AG10803 (cell line): ENCODE results near the gene MAST2.
A peak's percentile ranks its signal among the peaks of the same experiment; 100 is the strongest.

ENCODE experiments used
- DNase-seq: peaks from one replicate; pipeline ENCODE4 v3.0.0; 2010; ENCODE audit warnings: low read depth
- H3K4me3 ChIP-seq: 2 replicates; pipeline ENCODE4 v1.5.1; 2011; ENCODE audit warnings: mild to moderate bottlenecking, low read length, control low read depth
- CTCF ChIP-seq: conservative IDR thresholded peaks from 2 replicates; pipeline ENCODE4 v1.5.1; 2011; ENCODE audit warnings: mild to moderate bottlenecking, low read length, control low read depth, inconsistent platforms

The MAST2 gene

GRCh38 chr1:45894331-45894730 lies 90.9 kb downstream of the MAST2 start:
- H3K4me3 ChIP-seq: no peak overlapping the region

GRCh38 chr1:45894921-45895320 lies 91.5 kb downstream of the MAST2 start:
- DNase-seq: no peak
- TF ChIP-seq CTCF: no peak
- no peak overlapping the region for H3K4me3 ChIP-seq

More at GRCh38 chr1:45894331-45894730, 90.9 kb downstream of the MAST2 start:
- no peak for DNase-seq
- TF ChIP-seq CTCF: no peak

- no peak for TF ChIP-seq CTCF
- DNase-seq: no peak
- no peak overlapping the region for H3K4me3 ChIP-seq
Observed at GRCh38 chr1:45895406-45895805, 92.0 kb downstream of the MAST2 start.

GRCh38 chr1:45906883-45907282 lies 103.5 kb downstream of the MAST2 start:
- no peak overlapping the region for H3K4me3 ChIP-seq
- no peak for DNase-seq
- no peak for TF ChIP-seq CTCF

- no peak for DNase-seq
- TF ChIP-seq CTCF: no peak
- no peak overlapping the region for H3K4me3 ChIP-seq
Observed at GRCh38 chr1:45908611-45909140, 105.3 kb downstream of the MAST2 start.

GRCh38 chr1:45911634-45912033 lies 108.2 kb downstream of the MAST2 start:
- no peak for DNase-seq
- H3K4me3 ChIP-seq: no peak overlapping the region
- no peak for TF ChIP-seq CTCF

GRCh38 chr1:45913183-45913683 lies 109.8 kb downstream of the MAST2 start:
- TF ChIP-seq CTCF: peak; percentile 19; the same call in 1 of the 2 replicates
- DNase-seq: peak; percentile 97
- H3K4me3 ChIP-seq: peak overlapping the region; percentile 46
